ENCODE results near the gene C2orf80. TPM values are rescaled to one million over a fixed set of nuclear protein-coding genes. Genes with fewer than 3 reads are reported as not detected.

The C2orf80 gene
- total and polyA plus RNA-seq, 3 donors from 2014 or later = not detected

GRCh38 chr2:208174144-208174543 lies 15.7 kb downstream of the C2orf80 start:
- no peak overlapping the region for H3K27ac ChIP-seq
- intact Hi-C loops (cut with DNase I; ENCODE audit: low total_unique reads) = no loop called here
- no peaks in the 10 kb centered on the region for H3K27me3 ChIP-seq
- no peak overlapping the region for H3K4me3 ChIP-seq
- no peaks in the 10 kb centered on the region for H3K9me3 ChIP-seq
- H3K36me3 ChIP-seq (ENCODE audit: low read depth, missing control alignments) = no peaks in the 10 kb centered on the region
- TF ChIP-seq POLR2A (IDR thresholded peaks at IDR 0.05) (no peak), CTCF (IDR thresholded peaks at IDR 0.05) (no peak)
- H3K4me1 ChIP-seq = no peaks in the 10 kb centered on the region
- DNase-seq = no peak
- WGBS, 2 donors = 74 to 81% methylated on average over 9 of the region's 9 CpGs

DNA sequence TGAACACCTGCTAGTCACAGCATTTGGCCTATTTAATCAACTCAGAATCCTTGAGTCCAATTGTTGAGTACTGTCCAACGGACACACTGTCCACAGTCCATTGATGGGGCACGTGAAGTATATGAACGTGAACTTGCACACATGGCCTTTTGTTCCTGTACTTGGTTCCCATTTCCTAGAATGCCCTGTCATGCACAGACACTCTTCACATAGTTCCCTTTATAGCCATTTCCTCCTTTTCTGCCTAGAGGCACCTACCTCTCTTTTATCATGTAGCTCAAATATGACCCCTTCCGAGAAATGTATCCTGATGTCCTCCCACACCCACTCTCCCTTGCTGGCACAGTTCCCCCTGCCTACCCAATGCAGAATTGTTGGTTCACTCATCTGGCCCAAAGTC lies 17.7 kb downstream of the C2orf80 start:
- H3K27ac ChIP-seq = no peak overlapping the region
- DNase-seq = no peak
- H3K27me3 ChIP-seq = no peaks in the 10 kb centered on the region
- H3K4me1 ChIP-seq = no peaks in the 10 kb centered on the region
- no peaks in the 10 kb centered on the region for H3K36me3 ChIP-seq (ENCODE audit: low read depth, missing control alignments)
- 80 to 81% methylated on average over 4 of the region's 4 CpGs for WGBS, 2 donors
- intact Hi-C loops (cut with DNase I; ENCODE audit: low total_unique reads) = no loop called here
- TF ChIP-seq POLR2A (IDR thresholded peaks at IDR 0.05) (no peak), CTCF (IDR thresholded peaks at IDR 0.05) (no peak)
- no peak overlapping the region for H3K4me3 ChIP-seq
- no peaks in the 10 kb centered on the region for H3K9me3 ChIP-seq

GRCh38 chr2:208164951-208165755 lies 24.7 kb downstream of the C2orf80 start:
- no peaks in the 10 kb centered on the region for H3K4me1 ChIP-seq
- no peak for DNase-seq
- 76 to 88% methylated on average over 2 of the region's 2 CpGs for WGBS, 2 donors
- no peak overlapping the region for H3K27ac ChIP-seq
- H3K36me3 ChIP-seq (ENCODE audit: low read depth, missing control alignments) = no peaks in the 10 kb centered on the region
- TF ChIP-seq CTCF (IDR thresholded peaks at IDR 0.05) (no peak), POLR2A (IDR thresholded peaks at IDR 0.05) (no peak)
- intact Hi-C loops (cut with DNase I; ENCODE audit: low total_unique reads) = no loop called here
- no peaks in the 10 kb centered on the region for H3K9me3 ChIP-seq
- H3K27me3 ChIP-seq = no peaks in the 10 kb centered on the region
- no peak overlapping the region for H3K4me3 ChIP-seq

GRCh38 chr2:208163489-208163888 lies 26.3 kb downstream of the C2orf80 start, which contains the start of gene CRYGA:
Gene CRYGA, minus strand, starts transcription at chr2:208163589. Its CDS starts 33 bp downstream, at chr2:208163556.
- TF ChIP-seq POLR2A (IDR thresholded peaks at IDR 0.05) (no peak), CTCF (IDR thresholded peaks at IDR 0.05) (no peak)
- Histone ChIP-seq H3K27me3 (no peaks in the 10 kb centered on the region), H3K4me1 (no peaks in the 10 kb centered on the region), H3K27ac (no peak within 1 kb of the TSS), H3K4me3 (no peak within 1 kb of the TSS), H3K36me3 (ENCODE audit: low read depth, missing control alignments) (no peaks in the 10 kb centered on the region), H3K9me3 (no peaks in the 10 kb centered on the region)
- intact Hi-C loops (cut with DNase I; ENCODE audit: low total_unique reads) = no loop called here
- 81 to 86% methylated on average over 2 of the region's 2 CpGs for WGBS, 2 donors
- no peak for DNase-seq

DNA sequence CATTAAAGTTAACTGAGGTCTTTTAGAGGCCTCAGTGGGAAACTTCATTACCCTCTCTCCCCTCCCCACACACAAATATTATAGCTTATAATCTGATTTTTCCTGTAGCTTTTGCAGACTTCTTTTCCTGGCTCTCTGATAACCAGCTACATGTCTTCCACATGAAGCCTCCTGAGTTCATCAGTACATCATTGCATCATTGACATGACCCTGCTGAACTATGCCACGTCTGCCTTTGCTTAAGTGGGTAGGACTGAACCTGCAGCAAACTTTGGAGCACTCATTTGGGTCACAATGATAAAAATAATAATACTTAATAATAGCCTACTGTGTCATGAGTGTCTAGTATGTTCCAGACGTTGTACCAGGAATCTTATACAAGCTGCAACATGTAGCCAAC lies 33.4 kb downstream of the C2orf80 start:
- Histone ChIP-seq H3K27ac (no peak overlapping the region), H3K27me3 (no peaks in the 10 kb centered on the region), H3K4me1 (no peaks in the 10 kb centered on the region), H3K4me3 (no peak overlapping the region), H3K36me3 (ENCODE audit: low read depth, missing control alignments) (no peaks in the 10 kb centered on the region), H3K9me3 (no peaks in the 10 kb centered on the region)
- intact Hi-C loops (cut with DNase I; ENCODE audit: low total_unique reads) = no loop called here
- DNase-seq = no peak
- TF ChIP-seq POLR2A (IDR thresholded peaks at IDR 0.05) (no peak), CTCF (IDR thresholded peaks at IDR 0.05) (no peak)
- WGBS, 2 donors = 67 to 80% methylated on average over 2 of the region's 2 CpGs
